HCT116 (cell line): ENCODE data around the gene RHOU. TPM values are rescaled to one million over a fixed set of nuclear protein-coding genes. Genes with fewer than 3 reads are reported as not detected.

ENCODE experiments used
- ATAC-seq: fragments of 200-7000 bp; cut with Tn5 transposase; 2 replicates; pipeline ENCODE4 v1.9.1; 2020; ENCODE audit warnings: mild to moderate bottlenecking, moderate library complexity
- BruUV-seq: library from RNA; stranded (reverse); fragments of 400-500 nt; replicated peaks from 2 replicates; lab custom pipeline; 2021; lab: Mats Ljungman, UMichigan
- CTCF ChIA-PET: fragments of 300-600 bp; sonication (Branson Sonifier 250); formaldehyde crosslinking; loops from one replicate; lab custom pipeline; 2021; ENCODE audit warnings: antibody characterized with exemption; lab: Charles Lee
- POLR2A ChIA-PET: fragments of 300-600, 350-600 bp; sonication (Branson Sonifier 250); formaldehyde crosslinking; loops from one replicate; lab custom pipeline; 2021; ENCODE audit warnings: antibody characterized with exemption; lab: Charles Lee
- RAD21 ChIA-PET, 2 experiments: fragments of 300-600 bp; sonication (Branson Sonifier 250); formaldehyde crosslinking; loops; one replicate each; lab custom pipeline; 2023; ENCODE audit warnings: low total read pairs in 2 of 2; ENCODE audit not compliant: uncharacterized antibody in 2 of 2, unreplicated experiment in 2 of 2, low non-redundant PET in 1 of 2; lab: Charles Lee
- DNase-seq: peaks from one replicate; pipeline ENCODE4 v3.0.0-alpha.2; 2010; ENCODE audit warnings: low read depth, low spot score
- H2AFZ ChIP-seq: fragments of 200-600 bp; shearing (Covaris generic), sonication (generic); 2 replicates; pipeline ENCODE4 v1.6.1; 2017; ENCODE audit warnings: low read depth, mixed run types, mixed read lengths, antibody characterized with exemption, low read length; ENCODE audit not compliant: poor library complexity, severe bottlenecking
- H3K27ac ChIP-seq: 2 replicates; pipeline ENCODE4 v1.5.1; 2012; ENCODE audit warnings: low read depth, low read length
- H3K27me3 ChIP-seq: fragments of 200-600 bp; sonication (generic); 2 replicates; pipeline ENCODE4 v1.6.1; 2016; ENCODE audit warnings: mixed run types, low read length, mixed read lengths; ENCODE audit not compliant: insufficient read depth
- H3K36me3 ChIP-seq, 2 experiments: fragments of 200-500 bp in 1 of 2; fragments of 200-600 bp in 1 of 2; sonication (Bioruptor generic) in 1 of 2; sonication (generic) in 1 of 2; 2 replicates each; pipeline versions ENCODE4 v1.5.1 to v1.6.1; 2014 to 2016; ENCODE audit warnings: low read length in 2 of 2, inconsistent platforms in 1 of 2, mixed read lengths in 1 of 2, mixed run types in 1 of 2; ENCODE audit not compliant: insufficient read depth in 2 of 2, control insufficient read depth in 1 of 2
- H3K4me1 ChIP-seq, 2 experiments: fragments of 200-600 bp in 1 of 2; sonication (generic) in 1 of 2; 2 replicates each; pipeline versions ENCODE4 v1.5.1 to v1.6.1; 2012 to 2017; ENCODE audit warnings: low read length in 2 of 2, inconsistent platforms in 1 of 2, mild to moderate bottlenecking in 1 of 2, mixed read lengths in 1 of 2, mixed run types in 1 of 2, moderate library complexity in 1 of 2; ENCODE audit not compliant: insufficient read depth in 2 of 2, control insufficient read depth in 1 of 2
- H3K4me2 ChIP-seq: fragments of 200-600 bp; sonication (generic); 2 replicates; pipeline ENCODE4 v1.6.1; 2017; ENCODE audit warnings: mixed run types, low read length, mixed read lengths
- H3K4me3 ChIP-seq, 2 experiments: fragments of 200-600 bp in 1 of 2; sonication (generic) in 1 of 2; replicated peaks in 1 of 2; 2 replicates each; pipeline ENCODE4 v1.5.1; 2011 to 2016; ENCODE audit warnings: low read length in 2 of 2, control low read depth in 1 of 2, low read depth in 1 of 2, mild to moderate bottlenecking in 1 of 2, mixed read lengths in 1 of 2, mixed run types in 1 of 2
- H3K79me2 ChIP-seq: fragments of 200-600 bp; sonication (generic); 2 replicates; pipeline ENCODE4 v1.6.1; 2017; ENCODE audit warnings: mild to moderate bottlenecking, mixed run types, low read length, moderate library complexity, mixed read lengths; ENCODE audit not compliant: insufficient read depth
- H3K9ac ChIP-seq: fragments of 200-600 bp; sonication (generic); 2 replicates; pipeline ENCODE4 v1.6.1; 2016; ENCODE audit warnings: low read length, mixed read lengths
- H3K9me2 ChIP-seq: fragments of 200-600 bp; sonication (generic), shearing (Covaris generic); 2 replicates; pipeline ENCODE4 v1.6.1; 2017; ENCODE audit warnings: mixed run types, mild to moderate bottlenecking, moderate library complexity; ENCODE audit not compliant: insufficient read depth
- H3K9me3 ChIP-seq, 2 experiments: fragments of 200-500 bp in 1 of 2; fragments of 200-600 bp in 1 of 2; sonication (Bioruptor generic) in 1 of 2; sonication (generic) in 1 of 2; 2 replicates each; pipeline ENCODE4 v1.6.1; 2014 to 2017; ENCODE audit warnings: low read length in 2 of 2, mixed read lengths in 2 of 2, inconsistent platforms in 1 of 2, low read depth in 1 of 2, mild to moderate bottlenecking in 1 of 2, mixed run types in 1 of 2, moderate library complexity in 1 of 2; ENCODE audit not compliant: control insufficient read depth in 1 of 2, insufficient read depth in 1 of 2
- H4K20me1 ChIP-seq: fragments of 200-600 bp; sonication (generic), shearing (Covaris generic); 2 replicates; pipeline ENCODE4 v1.6.1; 2017; ENCODE audit warnings: mixed run types, mild to moderate bottlenecking, moderate library complexity; ENCODE audit not compliant: insufficient read depth
- CBX3 ChIP-seq: IDR thresholded peaks from 2 replicates; pipeline ENCODE4 v1.6.1; 2012; ENCODE audit warnings: low read depth
- CEBPB ChIP-seq: IDR thresholded peaks from 2 replicates; pipeline ENCODE4 v1.6.1; 2012; ENCODE audit warnings: low read depth
- ELF1 ChIP-seq: IDR thresholded peaks from 2 replicates; pipeline ENCODE4 v1.6.1; 2012; ENCODE audit warnings: low read depth, borderline replicate concordance
- EZH2 ChIP-seq: fragments of 200-600 bp; sonication (generic); IDR thresholded peaks from 2 replicates; pipeline ENCODE4 v1.6.1; 2017; ENCODE audit warnings: antibody characterized with exemption, mixed run types
- POLR2A ChIP-seq: IDR thresholded peaks from 2 replicates; pipeline ENCODE4 v1.7.0; 2011; ENCODE audit warnings: borderline replicate concordance; ENCODE audit not compliant: insufficient read depth, insufficient read length; ENCODE audit errors: extremely low read depth
- RAD21 ChIP-seq: IDR thresholded peaks from 2 replicates; pipeline ENCODE4 v1.6.1; 2012; ENCODE audit warnings: low read depth, mild to moderate bottlenecking
- YY1 ChIP-seq: IDR thresholded peaks from 2 replicates; pipeline ENCODE4 v1.6.1; 2011; ENCODE audit warnings: low read length, low read depth, moderate library complexity, mild to moderate bottlenecking; ENCODE audit not compliant: insufficient replicate concordance; ENCODE audit errors: extremely low read depth
- ZFX ChIP-seq: fragments of 450-650 bp; IDR thresholded peaks from 2 replicates; pipeline ENCODE4 v1.6.1; 2017
- intact Hi-C: fragments of 100-400 bp; cut with micrococcal nuclease; formaldehyde crosslinking; loops from 2 replicates; pipeline ENCODE4 v1.10.0; 2022
- total RNA-seq: library from RNA; stranded (reverse); gene quantifications from one replicate; pipeline ENCODE4 v1.2.1, GENCODE V29; 2021; ENCODE audit not compliant: unreplicated experiment
- TF ChIP-seq, protein P1 (sequence below): IDR thresholded peaks from 2 replicates; pipeline ENCODE4 v1.6.1; 2012
- TF ChIP-seq, protein P2 (sequence below), 3 experiments: fragments of 200-600 bp in 1 of 3; sonication (generic) in 1 of 3; IDR thresholded peaks in 2 of 3; conservative IDR thresholded peaks in 1 of 3; 2 replicates each; pipeline ENCODE4 v1.5.1; 2012 to 2017; ENCODE audit warnings: low read depth in 2 of 3, low read length in 2 of 3, antibody characterized with exemption in 1 of 3, borderline replicate concordance in 1 of 3, control low read depth in 1 of 3, mild to moderate bottlenecking in 1 of 3, mixed read lengths in 1 of 3, mixed run types in 1 of 3, moderate library complexity in 1 of 3; ENCODE audit not compliant: insufficient read depth in 1 of 3

RHOU gene
- total RNA-seq, 1 experiment from 2014 or later, result 4.0 TPM

DNA sequence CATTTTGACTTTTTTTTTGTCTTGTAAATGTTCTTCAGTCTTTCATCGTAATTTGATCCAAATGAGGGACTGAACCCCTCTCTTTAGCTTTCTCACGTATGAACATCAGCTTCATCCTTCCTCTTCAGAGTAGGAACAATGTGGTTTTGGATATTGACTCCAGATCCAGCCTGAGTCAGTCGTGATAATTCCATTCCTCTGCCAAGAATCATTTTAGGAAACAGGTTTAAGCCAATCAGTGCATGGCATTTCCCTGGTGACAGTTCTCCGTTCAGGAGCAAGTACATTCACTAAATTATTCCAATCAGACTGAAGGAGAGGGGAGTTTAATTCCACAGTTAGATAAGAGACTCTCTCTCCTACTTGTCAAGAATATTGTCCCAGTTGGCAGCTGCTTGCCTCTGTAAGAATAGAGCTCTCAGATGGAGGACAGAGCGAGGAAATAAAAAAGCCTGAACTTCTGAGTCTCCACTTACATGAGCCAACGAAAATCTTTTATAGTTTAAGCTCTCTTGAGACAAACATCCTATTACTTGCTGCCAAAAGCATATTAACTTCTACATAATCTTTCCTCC, 18.6 kb downstream of the RHOU start:
- BruUV-seq, result no TSS peak
- no peaks in the 10 kb centered on the region for H4K20me1 ChIP-seq
- intact Hi-C loops, result no loop called here
- H3K36me3 ChIP-seq, result no peaks in the 10 kb centered on the region
- no peaks in the 10 kb centered on the region for H3K79me2 ChIP-seq
- no peaks in the 10 kb centered on the region for H3K9me3 ChIP-seq
- CTCF ChIA-PET, result interaction anchor here (0.8 kb wide), 1 partner anchor 18 kb away, joined by 3 read pairs; no protein-coding TSS in a partner anchor
- H2AFZ ChIP-seq, result no peak overlapping the region
- no peak overlapping the region for H3K4me3 ChIP-seq
- DNase-seq (no peak), ATAC-seq (no peak)
- no peaks in the 10 kb centered on the region for H3K9me2 ChIP-seq
- H3K4me2 ChIP-seq, result no peak overlapping the region
- POLR2A ChIA-PET, result no interaction called here
- H3K27me3 ChIP-seq, result peaks cover 30% of the 10 kb centered on the region
- no peak overlapping the region for H3K27ac ChIP-seq
- no peak overlapping the region for H3K9ac ChIP-seq
- RAD21 ChIA-PET, result no interaction called here
- H3K4me1 ChIP-seq, result no peaks in the 10 kb centered on the region
- TF ChIP-seq YY1 (no peak), EZH2 (no peak), RAD21 (no peak), ZFX (no peak), ELF1 (no peak), CEBPB (no peak), CBX3 (no peak), POLR2A (no peak)
- TF ChIP-seq, protein P1, sequence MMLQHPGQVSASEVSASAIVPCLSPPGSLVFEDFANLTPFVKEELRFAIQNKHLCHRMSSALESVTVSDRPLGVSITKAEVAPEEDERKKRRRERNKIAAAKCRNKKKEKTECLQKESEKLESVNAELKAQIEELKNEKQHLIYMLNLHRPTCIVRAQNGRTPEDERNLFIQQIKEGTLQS, result no peak
- TF ChIP-seq, protein P2, sequence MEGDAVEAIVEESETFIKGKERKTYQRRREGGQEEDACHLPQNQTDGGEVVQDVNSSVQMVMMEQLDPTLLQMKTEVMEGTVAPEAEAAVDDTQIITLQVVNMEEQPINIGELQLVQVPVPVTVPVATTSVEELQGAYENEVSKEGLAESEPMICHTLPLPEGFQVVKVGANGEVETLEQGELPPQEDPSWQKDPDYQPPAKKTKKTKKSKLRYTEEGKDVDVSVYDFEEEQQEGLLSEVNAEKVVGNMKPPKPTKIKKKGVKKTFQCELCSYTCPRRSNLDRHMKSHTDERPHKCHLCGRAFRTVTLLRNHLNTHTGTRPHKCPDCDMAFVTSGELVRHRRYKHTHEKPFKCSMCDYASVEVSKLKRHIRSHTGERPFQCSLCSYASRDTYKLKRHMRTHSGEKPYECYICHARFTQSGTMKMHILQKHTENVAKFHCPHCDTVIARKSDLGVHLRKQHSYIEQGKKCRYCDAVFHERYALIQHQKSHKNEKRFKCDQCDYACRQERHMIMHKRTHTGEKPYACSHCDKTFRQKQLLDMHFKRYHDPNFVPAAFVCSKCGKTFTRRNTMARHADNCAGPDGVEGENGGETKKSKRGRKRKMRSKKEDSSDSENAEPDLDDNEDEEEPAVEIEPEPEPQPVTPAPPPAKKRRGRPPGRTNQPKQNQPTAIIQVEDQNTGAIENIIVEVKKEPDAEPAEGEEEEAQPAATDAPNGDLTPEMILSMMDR (IDR thresholded peaks at IDR 0.05 in 2 of 3, conservative IDR thresholded peaks at IDR 0.05 in 1 of 3; ENCODE audit: borderline replicate concordance in 1 of 3, insufficient read depth in 1 of 3, low read depth in 2 of 3, low read length in 2 of 3), result no peak
